ENCODE results near the gene COG1.

COG1 gene

DNA sequence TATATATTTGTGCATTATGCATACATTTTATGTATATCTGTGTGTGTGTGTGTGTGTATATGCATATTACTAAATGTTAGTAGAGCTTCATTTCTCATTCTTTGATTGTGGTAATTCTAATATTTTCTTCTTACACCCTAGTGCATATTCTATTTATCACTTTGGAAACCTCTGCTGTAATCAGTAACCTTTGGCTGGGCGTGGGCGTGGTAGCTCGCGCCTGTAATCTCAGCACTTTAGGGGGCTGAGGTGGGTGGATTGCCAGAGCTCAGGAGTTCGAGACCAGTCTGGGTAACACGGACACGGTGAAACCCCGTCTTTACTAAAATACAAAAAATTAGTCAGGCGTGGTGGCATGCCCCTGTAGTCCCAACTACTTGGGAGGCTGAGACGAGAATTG, 41.9 kb downstream of the COG1 start:
- TF ChIP-seq, protein P1, sequence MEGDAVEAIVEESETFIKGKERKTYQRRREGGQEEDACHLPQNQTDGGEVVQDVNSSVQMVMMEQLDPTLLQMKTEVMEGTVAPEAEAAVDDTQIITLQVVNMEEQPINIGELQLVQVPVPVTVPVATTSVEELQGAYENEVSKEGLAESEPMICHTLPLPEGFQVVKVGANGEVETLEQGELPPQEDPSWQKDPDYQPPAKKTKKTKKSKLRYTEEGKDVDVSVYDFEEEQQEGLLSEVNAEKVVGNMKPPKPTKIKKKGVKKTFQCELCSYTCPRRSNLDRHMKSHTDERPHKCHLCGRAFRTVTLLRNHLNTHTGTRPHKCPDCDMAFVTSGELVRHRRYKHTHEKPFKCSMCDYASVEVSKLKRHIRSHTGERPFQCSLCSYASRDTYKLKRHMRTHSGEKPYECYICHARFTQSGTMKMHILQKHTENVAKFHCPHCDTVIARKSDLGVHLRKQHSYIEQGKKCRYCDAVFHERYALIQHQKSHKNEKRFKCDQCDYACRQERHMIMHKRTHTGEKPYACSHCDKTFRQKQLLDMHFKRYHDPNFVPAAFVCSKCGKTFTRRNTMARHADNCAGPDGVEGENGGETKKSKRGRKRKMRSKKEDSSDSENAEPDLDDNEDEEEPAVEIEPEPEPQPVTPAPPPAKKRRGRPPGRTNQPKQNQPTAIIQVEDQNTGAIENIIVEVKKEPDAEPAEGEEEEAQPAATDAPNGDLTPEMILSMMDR (conservative IDR thresholded peaks at IDR 0.05): no peak
- no peak overlapping the region for H3K27ac ChIP-seq

DNA sequence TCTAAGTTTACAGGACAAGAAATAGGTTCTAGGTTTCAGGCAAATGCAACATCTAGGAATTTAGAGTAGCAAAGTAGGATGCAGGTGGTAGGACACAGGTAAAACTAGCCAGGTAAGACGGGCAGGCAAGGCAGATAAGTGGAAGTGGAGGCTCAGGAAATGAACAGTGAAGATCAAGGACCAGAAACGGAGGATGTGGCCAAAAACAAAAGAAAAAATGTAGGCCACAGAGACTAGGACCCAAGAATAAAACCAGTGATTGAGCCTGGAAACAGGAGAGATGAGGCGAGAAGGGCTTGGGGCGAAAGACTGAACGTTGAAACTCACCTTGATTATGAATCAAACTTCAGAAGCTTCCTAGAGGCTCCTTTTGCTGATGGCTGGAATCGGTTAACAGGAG, 44.9 kb downstream of the COG1 start:
- TF ChIP-seq, protein P1 (conservative IDR thresholded peaks at IDR 0.05): no peak
- H3K27ac ChIP-seq: no peak overlapping the region

DNA sequence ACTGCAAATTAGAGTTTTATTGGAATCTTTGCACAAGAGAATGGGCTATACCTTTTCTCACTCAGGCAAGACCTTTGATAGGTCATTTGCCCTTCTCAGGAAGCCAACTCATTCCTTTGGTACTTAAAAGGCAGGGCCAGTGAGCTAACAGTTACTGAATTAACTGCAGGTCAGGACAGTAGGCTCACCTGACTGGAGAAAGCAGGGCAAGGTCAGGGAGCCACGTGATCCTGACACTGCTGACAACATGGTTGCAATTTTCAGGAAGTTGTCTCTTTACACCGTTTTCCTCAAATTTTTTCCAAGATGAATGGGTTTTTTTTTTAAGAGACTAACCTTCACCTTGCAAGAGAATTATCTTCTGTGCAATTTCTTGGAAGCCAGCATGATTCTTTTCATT, 47.7 kb downstream of the COG1 start:
- TF ChIP-seq, protein P1 (conservative IDR thresholded peaks at IDR 0.05): no peak

DNA sequence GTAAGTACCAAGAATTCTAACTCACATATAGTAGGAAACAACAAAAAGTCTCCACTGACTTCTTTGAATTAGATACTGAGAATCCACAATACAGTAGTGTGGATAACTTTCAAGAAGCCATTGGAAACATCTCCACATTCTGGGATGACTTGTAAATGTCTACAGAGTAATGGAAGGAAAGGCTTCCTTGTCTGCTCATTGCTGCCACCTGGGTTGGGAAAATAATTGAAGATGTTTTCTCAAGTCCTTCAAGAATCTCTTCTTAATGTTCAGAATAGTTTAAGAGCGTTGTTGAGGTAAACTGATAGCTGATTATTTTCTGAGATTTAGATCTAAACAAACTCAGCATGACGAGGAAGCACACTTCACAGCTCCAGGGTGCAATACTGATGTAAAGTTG, 54.9 kb downstream of the COG1 start:
- H3K27ac ChIP-seq: no peak overlapping the region

More for the DNA sequence above, 47.7 kb downstream of the COG1 start:
- H3K27ac ChIP-seq: peak overlapping the region; percentile 71

DNA sequence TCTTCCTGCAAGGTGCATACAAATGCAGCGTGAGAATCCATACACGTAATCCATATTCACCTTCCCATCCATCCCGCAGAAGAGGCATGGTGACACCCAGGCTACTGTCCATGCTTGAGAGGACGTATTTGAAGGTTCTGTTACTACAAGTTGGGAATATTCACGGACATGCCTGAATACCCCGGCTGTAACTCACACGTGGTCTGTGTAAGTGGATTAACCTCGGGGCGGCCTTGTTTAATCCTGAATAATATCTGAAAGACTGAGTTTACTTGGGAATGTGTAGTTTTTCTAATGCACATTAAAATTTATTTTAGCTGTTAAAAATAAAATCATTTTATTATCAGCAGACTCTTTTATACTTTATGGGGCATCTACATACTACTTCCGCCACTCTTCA, 55.7 kb downstream of the COG1 start:
- H3K27ac ChIP-seq: no peak overlapping the region
- TF ChIP-seq, protein P1 (conservative IDR thresholded peaks at IDR 0.05): no peak

More for the DNA sequence above, 54.9 kb downstream of the COG1 start:
- TF ChIP-seq, protein P1 (conservative IDR thresholded peaks at IDR 0.05): peak; percentile 57

DNA sequence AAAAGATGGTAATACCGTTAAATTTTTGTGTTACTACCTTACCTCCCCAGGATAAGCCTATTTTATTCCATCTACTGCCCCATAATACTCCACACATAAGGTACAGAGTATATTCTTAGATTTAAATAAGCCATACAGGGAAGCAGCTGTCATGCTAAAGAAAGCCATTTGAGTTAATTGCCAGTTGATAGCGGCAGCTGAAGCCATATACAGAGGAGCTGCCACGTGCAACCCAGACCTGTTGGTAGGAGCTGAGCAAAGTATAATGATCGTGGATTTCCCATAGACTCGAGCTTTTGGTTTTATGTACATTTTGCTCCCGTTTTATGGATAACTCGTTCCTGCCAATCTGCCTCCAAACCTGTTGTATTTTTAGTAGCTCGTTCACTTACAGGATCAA, 56.8 kb downstream of the COG1 start:
- TF ChIP-seq, protein P1 (conservative IDR thresholded peaks at IDR 0.05): no peak
- no peak overlapping the region for H3K27ac ChIP-seq

DNA sequence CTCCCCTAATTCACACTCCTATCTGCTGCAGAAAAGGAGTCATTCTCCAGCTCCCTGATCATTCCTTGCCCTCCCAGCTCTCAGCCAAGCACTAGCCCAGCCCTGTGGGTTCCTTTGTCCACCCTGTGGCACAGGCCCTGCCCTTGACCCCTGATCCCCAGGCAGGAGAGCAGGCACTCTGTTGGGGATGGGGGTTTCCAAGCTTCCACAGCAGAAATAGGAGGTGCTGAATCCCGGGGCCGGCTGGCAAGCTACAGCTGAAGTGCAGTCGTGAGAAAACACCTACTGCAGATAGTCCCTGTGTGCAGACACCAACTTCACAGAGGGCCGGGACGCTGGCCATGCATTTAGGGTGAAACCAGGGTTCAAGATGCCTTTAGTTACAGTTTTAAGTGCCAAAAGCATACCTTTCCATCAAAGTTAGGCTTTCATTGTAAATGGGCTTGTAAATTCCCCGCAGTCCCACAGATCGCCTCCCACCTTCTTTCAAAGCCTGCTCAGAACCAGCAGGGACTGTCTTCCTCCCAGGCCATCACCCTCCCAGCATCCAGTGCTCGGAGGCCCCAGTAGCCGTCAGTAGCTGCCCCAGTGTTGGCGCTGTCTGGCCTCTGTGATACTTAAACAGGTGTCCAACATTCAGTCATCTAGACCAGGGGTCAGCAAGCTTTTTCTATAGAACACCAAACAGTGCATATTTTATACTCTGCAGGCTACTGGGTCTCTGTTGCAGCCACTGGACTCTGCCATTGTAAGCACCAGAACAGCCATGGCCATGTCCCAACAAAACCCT, 58.2 kb downstream of the COG1 start:
- no peak overlapping the region for H3K27ac ChIP-seq
- TF ChIP-seq, protein P1 (conservative IDR thresholded peaks at IDR 0.05): no peak

All from VCaP (cell line).